EL (cell line): Measurements from ENCODE around the gene ARFGAP2.

Experiments
- DNase-seq: peaks from one replicate; pipeline ENCODE4 v3.0.0-alpha.2; 2016

Gene ARFGAP2

DNA sequence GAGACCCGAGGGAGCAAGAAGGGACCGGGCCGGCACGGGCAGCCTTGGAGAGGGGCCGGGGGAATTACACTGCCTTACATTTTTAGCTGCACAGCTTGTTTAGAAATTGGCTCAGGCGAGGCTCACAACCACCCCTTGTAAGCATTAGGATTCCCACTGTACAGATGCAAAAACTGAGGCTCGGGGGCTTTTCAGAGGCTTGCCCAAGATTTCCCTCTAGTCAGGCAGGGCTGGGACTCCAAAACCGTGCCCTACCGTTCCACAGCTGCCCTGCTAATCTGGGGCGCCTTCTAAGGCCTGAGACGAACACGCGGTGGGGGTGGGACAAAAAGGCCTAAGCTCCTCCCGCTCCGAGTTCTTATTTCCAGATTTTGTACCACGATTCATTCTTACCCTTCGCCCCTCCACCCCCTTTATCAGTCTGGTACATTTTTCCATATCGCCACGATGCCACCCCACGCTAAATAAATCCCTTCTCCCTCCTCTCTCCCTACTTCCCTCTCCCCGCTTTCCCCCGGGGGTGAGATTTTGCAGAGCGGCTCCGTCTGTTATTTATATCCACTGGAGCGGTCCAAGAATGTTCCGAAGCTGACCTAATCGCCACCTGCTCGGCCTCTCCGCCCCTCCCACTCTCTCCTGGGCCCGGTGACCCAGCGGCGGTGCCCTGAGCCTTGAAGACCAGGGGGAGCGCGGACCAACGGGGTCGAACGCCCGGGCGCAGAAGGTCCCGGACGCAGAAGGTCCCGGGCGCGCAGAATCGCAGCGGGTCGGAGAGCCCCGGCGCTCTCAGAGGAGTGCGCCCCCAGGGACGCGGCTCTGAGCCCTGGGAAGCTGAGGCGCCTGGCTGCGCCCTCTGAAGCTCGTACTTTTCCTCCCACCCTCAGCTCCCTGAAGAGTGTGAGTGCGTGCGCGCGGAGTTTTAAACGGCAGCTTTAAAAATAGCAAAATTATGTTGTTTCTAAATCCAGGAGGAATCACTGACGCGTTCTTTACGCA lies 10.3 kb upstream of the ARFGAP2 start:
- peak; percentile 66 for DNase-seq

DNA sequence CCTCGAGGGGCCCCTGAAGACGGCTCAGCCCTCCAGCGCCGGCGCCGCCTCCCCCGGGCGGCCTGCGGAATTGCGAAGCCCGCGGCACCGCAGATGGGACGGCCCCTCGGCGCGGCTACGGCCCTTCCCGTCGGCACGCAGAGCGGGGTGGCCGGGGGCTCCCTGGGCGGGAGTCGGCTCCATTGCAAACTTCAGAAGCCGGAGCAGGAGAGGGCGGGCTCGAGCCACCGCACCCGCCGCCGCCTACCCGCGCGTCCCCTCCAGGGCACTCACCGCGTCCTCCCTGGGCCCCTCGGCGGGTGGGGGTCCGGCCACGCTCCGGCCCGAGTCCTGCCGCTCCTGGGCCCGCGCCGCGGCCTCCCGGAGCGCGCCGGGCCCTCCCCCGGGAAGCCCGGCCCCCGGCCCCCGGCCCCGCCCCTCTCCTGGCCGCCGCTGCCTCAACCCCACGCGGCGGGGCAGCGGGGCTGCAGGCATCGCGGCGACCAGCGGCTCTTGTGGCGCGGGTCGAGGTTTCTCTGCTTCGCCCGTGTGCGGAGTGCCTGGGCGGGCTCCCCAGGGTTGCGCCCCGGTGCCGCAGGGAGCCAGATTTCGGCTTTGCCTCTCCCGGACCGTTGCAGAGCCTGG lies 9.5 kb upstream of the ARFGAP2 start, which contains the start of gene PACSIN3:
TSS of gene PACSIN3 (minus strand) at position 359 of the 624 bp plus-strand sequence. CDS start 3,707 bp downstream, outside the sequence.
- peak; percentile 67 for DNase-seq

DNA sequence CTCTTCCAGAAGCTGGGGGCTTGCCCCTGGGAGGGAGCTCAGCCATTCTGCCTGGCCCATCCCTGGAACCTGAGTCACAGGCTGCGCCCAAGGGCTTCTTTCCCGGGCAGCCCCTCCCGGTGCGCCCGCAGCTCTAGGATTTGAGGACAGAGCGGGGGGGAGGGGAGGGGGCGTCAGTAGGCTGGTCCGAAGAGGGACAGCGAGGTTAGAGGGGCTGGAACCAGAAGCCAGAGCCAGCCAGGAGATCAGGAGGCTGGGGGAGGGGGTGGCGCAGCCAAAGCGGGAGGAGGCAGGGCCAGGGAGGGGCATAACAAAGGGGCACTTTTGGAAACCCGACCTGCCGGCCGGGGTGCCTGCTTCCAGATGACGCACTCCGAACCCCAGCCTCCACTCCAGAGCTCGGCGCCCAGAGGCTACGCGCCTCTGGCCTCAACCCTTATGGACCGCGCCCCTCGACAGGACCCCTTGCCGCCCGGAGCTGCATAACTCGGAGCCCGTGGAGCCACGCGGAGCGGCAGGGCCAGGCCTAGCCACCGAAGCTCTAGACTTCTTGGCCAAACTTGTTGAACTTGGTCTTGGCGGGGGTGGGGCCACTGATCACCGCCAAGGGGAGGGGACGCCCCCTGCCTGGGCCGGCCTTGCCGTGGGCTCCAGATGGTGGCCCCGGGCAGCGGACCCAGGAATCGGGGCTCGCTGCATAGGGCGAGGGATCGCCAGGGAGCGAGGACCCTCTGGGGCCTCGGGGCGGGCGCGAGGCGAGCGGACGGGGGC lies 8.8 kb upstream of the ARFGAP2 start:
- DNase-seq = peak; percentile 81

DNA sequence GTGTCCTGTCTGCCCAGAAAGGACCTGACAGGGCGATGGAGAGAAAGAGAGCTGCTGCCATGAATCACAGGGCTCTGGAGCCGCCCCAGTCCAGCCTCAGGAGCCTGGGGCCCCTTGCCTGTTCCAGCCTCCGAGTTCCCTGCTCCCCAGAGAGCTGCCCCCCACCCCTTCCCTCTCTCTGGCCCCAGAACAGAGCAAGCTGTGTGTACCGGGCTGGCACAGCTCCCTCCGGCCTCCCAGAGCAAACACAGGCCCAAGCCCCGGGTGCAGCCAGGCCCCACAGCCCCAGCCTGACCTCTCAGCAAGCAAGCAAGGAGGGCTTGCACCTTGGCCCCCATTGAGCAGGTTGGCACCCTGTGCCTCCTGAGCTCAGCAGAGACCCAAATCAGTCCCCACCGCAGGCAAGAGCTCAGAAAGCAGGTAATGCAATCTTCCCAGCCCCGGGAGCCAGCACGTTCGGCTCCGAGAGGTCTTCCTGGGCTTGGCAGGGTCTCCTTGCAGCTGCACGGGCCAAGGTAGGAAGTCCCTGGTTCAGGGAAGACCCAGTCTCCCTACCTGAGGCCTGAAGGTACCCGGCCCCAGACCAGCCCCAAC lies 8.1 kb upstream of the ARFGAP2 start:
- DNase-seq = no peak

DNA sequence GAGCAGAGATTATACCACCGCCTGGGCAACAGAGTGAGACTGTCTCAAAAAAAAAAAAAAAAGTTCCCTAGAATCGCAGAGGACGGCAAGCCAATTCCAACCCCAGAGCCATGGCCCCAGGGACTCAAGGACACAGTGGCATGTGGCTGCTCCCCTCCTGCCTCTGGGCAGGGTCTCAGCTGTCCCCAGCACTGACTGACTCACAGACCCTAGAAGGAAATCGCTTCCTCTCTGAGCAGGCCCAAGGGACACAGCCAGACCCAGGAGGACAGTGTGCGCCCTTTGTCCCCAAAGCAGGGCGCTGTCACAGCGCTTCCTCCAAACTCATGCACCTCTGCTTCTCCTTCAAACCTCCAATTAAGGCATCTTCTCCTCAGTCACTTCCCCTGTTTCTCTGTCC lies 7.3 kb upstream of the ARFGAP2 start:
- no peak for DNase-seq

DNA sequence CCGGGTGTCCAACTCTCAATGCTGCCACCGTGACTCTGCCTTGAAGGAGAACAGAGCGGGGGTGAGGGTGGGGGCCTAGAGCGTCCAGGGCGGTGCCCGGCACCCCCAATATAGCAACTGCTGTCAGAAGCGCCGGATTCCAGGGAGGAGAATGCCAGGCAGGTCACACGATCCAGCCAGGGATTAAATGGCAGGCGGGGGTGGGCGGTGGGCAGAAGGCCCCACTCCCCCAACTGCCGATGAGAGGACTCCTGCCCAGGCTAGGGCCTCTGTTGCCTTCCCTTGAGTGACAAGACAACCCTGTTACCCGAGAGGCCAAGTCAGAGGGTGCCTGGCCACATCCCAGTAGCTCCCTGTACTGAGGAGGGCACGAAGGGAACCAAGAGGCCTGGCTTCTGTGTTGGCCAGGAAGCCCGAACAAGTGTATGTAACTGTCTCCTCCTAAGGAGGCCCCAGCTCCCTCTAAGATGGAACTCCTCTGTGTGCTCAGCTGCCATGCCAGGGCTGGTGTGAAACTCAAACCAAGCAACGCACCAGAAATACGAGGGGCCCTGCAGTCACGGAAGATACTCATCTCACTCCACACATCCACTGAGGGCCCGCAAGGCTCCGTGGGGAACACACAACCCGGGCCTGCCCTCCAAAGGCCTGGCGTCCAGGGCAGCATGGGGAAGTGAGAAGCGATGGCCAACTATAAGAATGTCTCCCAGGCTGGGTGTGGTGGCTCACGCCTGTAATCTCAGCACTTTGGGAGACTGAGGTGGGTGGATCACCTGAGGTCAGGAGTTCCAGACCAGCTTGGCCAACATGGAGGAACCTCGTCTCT lies 6.6 kb upstream of the ARFGAP2 start:
- DNase-seq = no peak

DNA sequence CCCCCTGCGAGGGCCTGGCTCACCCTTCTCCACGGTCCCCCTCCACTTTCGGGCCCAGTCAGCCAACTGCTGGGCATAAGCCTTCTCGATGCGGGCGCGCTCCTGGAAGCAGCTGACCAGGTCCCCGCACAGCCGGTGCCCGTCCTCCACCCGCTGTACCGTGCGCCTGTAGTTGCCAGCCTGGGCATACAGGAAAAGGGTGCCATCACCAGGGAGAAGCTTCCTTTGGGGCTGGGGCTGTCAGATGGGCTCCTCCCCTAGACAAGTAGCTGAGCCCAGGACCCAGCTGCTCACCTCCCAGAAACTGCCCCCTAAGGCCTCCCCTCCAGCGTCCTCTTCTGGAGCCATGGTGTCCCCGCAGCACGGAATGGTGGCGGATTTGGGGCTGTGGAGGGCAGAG lies 5.7 kb upstream of the ARFGAP2 start:
- no peak for DNase-seq

DNA sequence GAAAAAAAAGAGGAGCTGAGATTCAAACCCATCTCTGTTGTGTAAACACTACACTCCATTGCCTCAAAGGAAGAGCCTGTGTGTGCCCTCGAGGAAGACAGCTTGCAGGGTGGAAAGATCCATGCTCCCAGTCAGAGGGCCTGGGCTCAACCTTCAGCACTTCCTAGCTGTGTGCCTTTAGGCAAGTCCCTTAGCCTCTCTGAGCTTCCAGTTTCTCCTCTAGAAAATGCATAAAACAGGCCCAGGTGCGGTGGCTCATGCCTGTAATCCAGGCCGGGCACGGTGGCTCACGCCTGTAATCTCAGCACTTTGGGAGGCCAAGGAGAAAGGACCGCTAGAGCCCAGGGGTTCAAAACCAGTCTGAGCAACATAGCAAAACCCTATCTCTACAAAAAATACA lies 4.6 kb upstream of the ARFGAP2 start:
- DNase-seq = no peak

DNA sequence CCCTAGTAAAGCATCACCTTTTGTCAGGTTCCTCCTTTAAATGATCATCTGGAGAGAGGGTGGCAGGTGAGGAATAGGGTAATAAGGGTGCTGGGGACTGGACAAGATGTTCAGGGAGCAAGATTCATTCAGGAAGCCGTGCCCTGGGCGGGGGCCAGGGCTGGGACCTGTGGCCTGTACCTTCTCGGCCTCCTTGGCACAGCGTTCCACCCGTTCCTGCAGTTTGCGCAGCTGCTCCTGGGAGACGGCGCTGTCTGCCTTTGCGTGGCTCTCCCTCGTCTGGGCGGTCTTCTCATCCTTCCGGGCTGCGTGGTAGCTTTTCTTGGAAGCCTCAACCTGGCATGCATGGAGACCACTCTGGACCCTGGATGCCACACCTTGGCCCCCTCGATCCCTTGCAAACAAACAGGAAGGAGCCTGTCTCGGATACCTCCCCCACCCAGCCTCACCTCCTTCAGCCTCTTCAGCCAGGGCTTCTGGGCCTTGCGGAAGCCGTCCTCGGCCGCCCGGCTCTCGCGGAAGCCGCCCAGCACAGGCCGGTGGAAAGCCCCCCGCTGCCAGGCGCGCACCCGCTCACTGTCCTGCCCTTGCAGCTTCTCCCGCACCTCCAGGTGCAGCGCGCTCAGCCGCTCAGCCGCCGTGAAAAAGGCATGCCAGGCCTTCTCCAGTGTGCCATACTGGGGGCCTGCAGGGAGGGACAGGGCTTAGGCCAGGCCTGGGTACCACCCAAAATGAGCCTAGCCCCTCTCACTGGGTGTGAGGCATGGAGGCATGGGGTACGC lies 3.5 kb upstream of the ARFGAP2 start:
- DNase-seq = no peak

DNA sequence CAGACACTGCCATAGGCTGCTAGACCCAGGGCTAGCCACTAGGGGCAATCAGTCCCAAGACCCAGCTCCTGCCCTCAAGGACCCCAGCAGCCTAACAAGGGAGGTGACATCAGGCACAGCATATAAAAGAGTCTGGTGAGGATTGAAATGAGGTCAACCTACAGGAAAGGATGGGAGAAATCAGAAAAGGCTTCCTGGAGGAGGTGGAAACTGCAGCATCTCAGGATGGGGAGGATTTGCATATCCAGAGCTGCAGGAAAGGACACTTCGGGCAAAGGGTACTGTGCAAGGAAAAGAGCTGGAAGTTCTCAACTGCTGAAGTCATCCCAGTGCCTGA lies 2.9 kb upstream of the ARFGAP2 start:
- DNase-seq = peak; percentile 45

DNA sequence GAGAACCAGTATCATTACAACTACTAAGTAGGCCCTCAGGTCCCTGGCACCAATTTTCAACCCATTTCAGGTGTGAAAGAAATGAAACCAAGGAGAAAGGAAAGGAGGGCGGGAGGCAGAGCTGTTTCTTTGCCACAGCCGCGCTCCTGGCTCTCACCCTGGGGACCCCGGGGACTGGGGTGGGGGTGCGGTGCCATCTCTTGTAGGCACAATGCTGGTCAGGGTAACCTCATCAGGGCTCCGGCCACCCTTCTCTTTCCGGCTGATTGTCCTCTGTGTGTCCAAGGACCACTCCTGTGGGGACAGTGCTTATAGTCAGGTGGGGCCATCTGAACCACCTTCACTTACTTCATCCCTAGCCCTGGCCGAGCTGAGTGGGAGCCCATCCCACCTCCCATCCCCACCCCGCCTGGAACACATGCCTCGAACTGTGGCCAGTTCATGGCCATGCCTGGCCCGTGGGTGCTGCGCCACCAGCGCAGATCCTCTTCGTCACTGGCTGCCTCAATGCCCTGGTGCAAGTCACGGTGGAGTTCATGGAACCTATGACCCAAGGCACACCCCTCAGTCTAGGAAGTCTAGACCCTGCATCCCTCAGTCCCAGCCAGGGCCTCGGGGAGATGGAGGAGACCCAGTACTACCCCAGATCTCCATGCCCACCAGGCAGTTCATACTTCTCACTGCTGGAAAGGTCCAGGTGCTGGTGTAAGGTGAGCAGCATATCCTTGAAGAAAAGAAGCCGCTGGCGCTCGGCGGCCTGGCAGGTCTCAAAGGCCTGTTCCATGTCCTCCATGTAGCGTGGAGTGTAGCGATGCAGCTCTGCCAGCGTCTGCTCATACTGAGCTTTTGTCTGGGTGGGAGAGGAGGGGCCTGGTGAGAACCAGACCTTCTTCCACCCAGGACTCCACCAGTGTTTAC lies 2.3 kb upstream of the ARFGAP2 start:
- no peak for DNase-seq

DNA sequence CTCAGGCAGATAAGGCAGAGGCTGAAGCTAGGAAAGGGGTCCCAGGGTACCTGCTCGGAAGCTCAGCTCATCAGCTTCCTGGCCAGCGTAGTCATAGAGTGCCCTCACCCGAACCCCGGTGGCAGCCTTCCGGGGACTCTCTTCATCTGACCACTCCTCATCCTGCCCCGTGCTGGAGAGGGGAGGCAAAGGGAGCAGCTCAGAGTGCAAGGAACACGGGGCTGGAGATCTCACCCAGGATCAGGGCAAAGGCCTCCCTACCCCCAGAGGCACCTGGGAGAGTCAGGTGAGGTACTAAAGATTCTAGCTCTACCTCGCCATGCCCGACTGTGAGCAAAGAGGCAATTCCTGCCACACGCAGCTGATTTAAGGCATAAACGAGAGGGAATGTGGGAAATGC lies 1.6 kb upstream of the ARFGAP2 start:
- no peak for DNase-seq

DNA sequence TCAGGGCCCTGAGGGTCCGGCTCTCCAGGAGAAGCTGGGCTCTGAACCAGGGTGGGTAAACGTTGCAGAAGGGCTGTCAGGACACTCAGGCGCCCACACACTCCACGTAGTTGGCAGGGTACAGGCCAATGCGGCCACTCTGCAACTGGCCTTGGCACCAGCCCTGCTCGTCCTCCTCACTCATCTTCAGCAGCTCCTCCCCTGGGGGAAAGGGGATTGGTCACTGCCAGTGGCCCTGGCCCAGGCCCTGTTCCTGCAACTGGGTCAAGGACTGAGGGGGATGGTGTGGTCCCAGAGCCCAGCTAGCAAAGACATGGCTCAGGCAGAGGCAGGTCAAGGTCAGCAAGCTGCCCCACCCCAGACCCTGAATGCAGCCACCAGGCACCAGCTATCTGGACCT lies 1.2 kb upstream of the ARFGAP2 start:
- no peak for DNase-seq

DNA sequence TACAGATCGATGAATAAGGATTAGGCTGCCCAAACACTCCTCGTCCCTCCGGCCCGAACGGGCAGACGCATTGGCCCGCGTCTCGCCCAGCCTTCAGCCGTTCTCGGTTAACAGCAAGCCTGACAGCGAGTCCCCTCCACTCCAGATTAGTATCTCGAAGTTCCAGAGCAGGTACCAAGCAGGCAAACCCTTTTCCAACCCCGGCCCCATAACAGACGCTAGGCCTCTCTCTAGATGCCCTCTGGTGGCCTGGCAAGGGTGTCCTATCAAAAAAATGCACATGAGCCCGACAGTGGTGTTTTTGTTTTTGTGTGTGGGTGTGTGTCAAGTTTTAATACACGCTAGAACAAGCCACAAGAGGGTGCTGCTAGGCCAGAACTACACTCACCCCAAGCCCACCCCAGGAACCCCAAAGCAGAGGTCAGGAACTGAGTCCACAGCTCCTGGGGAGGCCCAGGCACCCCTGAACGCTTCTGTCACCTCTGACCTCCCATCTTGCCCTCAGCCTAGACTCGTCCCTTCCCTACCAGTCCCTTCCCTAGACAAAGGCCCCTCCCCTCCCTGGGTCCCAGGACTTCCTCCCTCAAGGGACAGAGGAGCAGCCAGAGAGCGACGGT lies 658 bp upstream of the ARFGAP2 start:
- peak; percentile 83 for DNase-seq

DNA sequence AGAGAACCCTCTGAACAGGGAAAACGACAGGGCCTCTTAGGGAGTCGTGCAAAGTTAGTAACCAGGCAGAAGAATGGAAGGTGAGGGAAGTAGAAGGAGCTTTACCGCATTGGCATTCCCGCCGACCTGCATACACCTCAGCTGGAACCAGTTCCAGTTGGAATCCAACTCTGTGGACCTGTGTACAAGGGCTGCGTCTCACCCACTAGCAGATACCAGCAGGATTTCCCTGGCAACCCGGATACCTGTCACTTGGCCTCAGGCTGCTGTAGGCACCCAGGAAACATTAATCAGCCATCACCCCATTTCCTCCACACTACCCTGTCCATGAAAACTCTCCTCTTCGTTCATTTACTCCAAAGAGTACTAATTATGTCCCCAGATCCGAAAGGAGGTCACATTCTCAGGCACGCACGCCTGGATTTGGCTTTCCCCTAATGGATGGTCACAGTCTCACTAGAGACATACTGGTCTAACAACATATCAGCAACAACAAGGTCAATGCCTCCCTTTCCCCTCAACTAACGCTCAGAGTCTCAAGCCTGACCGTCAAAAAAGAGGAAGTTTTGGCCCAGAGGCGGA lies 842 bp downstream of the ARFGAP2 start:
- DNase-seq = no peak

DNA sequence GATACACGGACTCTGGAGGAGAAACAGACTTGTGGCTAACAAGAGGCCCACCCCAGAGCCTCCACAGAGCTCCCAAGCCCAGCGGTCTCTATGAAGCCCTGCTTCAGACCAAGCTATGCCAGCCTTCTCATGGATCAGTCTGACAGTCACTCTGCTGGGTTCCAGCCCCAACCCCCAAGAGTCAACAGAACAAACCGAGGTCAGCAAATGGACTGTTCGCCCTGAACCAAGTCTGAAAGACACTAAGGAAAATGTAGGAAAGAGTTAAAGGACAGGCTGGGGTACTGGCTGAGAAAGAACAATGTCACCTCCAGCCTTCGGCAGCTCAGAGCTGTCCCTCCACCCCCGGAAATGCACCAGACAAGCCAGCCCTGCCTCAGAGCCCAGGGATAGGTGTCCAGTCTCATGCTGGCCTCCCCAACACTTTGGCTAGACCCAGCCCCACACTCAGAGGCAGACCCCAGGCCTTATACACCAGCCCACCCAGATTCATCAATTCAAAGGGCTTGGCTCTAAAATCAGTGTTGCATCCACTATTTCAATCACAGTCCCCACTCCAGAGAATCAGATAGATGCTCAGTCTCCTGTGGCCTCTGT lies 3.8 kb downstream of the ARFGAP2 start:
- DNase-seq = no peak

DNA sequence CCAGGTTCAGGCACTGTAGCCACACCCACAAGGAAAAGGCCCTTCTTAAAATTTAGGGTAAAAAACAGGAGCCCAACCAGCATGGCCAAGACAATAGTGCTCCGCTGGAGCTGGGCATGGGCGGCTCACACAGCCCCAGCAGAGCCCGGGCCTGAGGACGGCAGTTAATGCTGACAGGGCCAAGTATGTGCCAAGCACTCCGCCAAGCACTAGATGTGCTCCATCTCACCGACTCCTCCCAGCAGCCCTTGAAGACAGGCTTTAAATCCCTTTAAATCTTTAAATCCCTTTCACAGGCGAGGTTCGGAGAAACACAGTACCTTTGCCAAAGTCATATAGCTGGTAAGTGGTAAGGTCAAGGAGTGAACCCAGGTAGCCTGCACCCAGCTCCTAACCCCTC lies 4.8 kb downstream of the ARFGAP2 start:
- DNase-seq = no peak

DNA sequence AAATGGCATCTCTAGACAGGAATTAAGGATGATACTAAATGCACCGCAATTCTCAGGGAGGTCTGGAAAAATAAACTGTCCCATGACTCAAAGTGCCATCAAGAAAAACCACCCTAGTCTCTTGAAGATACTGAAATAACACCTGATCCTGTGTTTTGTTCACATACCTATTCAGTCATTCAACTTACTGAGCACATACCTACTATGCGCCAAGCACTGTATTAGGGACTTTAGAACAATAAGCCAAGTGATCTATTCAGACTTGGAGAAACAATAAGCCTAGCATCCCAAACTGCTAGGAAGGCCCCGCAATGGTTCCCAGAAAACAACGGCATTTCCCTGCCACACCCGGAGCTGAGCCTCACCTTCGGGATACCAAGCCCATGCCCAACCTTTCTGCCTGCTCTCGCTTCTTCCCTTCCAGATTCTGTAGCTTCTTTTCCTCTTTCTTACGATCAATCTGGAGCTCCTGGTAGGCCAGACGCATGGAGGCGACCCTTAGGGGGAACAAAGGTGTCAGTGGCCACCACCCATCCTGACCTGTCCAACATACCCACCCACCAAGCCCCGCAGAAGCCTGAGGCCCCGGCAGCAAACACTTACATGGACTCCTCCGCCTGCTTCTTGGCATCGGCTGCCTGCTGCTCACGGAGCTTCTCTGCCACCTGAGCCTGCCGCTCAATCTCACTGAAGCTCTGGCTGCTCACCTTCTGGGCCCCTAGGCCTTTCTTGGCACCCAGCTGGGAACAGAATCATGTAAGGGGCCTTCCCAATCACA lies 5.4 kb downstream of the ARFGAP2 start:
- no peak for DNase-seq
